OCI-LY3 (cell line): Measurements from ENCODE around the gene SLC25A51.

ENCODE experiments used
- H2AFZ ChIP-seq: fragments of 200-600, 300-600 bp; shearing (Covaris generic); 2 replicates; pipeline ENCODE4 v1.6.0; 2014; ENCODE audit warnings: antibody characterized with exemption, low read depth, low read length
- H3K27ac ChIP-seq: fragments of 200-600, 300-600 bp; sonication (generic); 2 replicates; pipeline ENCODE4 v1.5.1; 2014; ENCODE audit warnings: mild to moderate bottlenecking, low read length, moderate library complexity, mixed read lengths
- H3K27me3 ChIP-seq: fragments of 200-600, 300-600 bp; sonication (generic); 2 replicates; pipeline ENCODE4 v1.6.1; 2014; ENCODE audit warnings: low read depth, low read length, mixed read lengths
- H3K36me3 ChIP-seq: fragments of 200-600, 300-600 bp; sonication (generic); replicated peaks from 2 replicates; pipeline ENCODE3; 2014; ENCODE audit warnings: low read depth, low read length, mixed read lengths
- H3K4me1 ChIP-seq: fragments of 300-600, 200-600 bp; sonication (generic); 2 replicates; pipeline ENCODE4 v1.6.1; 2014; ENCODE audit warnings: low read length, mixed read lengths
- H3K4me2 ChIP-seq: fragments of 200-600, 300-600 bp; sonication (generic); 2 replicates; pipeline ENCODE4 v1.6.1; 2014; ENCODE audit warnings: low read length, mixed read lengths
- H3K4me3 ChIP-seq: fragments of 300-600, 200-600 bp; sonication (generic); 2 replicates; pipeline ENCODE4 v1.5.1; 2014; ENCODE audit warnings: antibody characterized with exemption, mild to moderate bottlenecking, low read length, moderate library complexity
- H3K79me2 ChIP-seq: fragments of 300-600, 200-600 bp; shearing (Covaris generic); 2 replicates; pipeline ENCODE4 v1.6.1; 2014; ENCODE audit warnings: mild to moderate bottlenecking, low read length, mixed read lengths
- H3K9ac ChIP-seq: fragments of 300-600, 200-600 bp; shearing (Covaris generic); 2 replicates; pipeline ENCODE4 v1.6.0; 2014; ENCODE audit warnings: mild to moderate bottlenecking, low read length, moderate library complexity
- H3K9me3 ChIP-seq: fragments of 200-600, 300-600 bp; shearing (Covaris generic); 2 replicates; pipeline ENCODE4 v1.6.1; 2014; ENCODE audit warnings: low read length, mixed read lengths; ENCODE audit not compliant: insufficient read depth
- H4K20me1 ChIP-seq: fragments of 200-600, 300-600 bp; sonication (generic); 2 replicates; pipeline ENCODE4 v1.6.1; 2016; ENCODE audit warnings: low read length, mixed read lengths; ENCODE audit not compliant: insufficient read depth
- EZH2phosphoT487 ChIP-seq: fragments of 200-600 bp; shearing (Covaris generic); IDR thresholded peaks from 2 replicates; pipeline ENCODE4 v1.6.1; 2018; ENCODE audit warnings: antibody characterized with exemption, mixed run types, low read depth
- TF ChIP-seq, protein P1 (sequence below): fragments of 200-600, 300-600 bp; sonication (generic); IDR thresholded peaks from 2 replicates; pipeline ENCODE4 v1.5.1; 2014; ENCODE audit warnings: antibody characterized with exemption, low read length, low read depth

Gene SLC25A51

DNA sequence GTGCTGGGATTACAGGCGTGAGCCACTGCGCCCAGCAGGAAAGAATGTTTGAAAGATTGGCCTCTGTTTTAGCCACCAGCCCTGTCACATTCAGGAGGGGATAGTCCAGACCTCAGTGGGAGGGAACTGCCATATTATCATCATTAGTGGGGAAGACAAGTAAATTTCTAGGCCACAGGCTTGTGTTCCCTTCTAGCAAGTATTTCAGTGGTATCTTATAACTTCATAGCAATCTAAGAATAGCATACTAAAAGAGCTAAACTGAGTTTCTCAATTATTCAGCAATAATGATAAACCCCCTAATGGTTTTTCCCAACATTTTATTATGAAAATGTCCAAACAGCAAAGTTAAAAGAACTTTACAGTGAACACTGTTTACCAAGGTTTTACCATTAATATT is 30.0 kb downstream of the SLC25A51 start:
- Histone ChIP-seq H3K27ac (no peak overlapping the region), H3K4me2 (no peak overlapping the region), H3K9me3 (0 out of 2 replicates have a peak, but pooled peaks cover 3% of the 10 kb centered on the region), H3K79me2 (no peaks in the 10 kb centered on the region), H2AFZ (no peak overlapping the region), H3K9ac (no peak overlapping the region), H4K20me1 (no peaks in the 10 kb centered on the region), H3K27me3 (no peaks in the 10 kb centered on the region), H3K4me3 (no peak overlapping the region), H3K36me3 (peaks cover 19% of the 10 kb centered on the region), H3K4me1 (no peaks in the 10 kb centered on the region)
- TF ChIP-seq, protein P1, sequence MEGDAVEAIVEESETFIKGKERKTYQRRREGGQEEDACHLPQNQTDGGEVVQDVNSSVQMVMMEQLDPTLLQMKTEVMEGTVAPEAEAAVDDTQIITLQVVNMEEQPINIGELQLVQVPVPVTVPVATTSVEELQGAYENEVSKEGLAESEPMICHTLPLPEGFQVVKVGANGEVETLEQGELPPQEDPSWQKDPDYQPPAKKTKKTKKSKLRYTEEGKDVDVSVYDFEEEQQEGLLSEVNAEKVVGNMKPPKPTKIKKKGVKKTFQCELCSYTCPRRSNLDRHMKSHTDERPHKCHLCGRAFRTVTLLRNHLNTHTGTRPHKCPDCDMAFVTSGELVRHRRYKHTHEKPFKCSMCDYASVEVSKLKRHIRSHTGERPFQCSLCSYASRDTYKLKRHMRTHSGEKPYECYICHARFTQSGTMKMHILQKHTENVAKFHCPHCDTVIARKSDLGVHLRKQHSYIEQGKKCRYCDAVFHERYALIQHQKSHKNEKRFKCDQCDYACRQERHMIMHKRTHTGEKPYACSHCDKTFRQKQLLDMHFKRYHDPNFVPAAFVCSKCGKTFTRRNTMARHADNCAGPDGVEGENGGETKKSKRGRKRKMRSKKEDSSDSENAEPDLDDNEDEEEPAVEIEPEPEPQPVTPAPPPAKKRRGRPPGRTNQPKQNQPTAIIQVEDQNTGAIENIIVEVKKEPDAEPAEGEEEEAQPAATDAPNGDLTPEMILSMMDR, result no peak
- TF ChIP-seq EZH2phosphoT487, result no peak

DNA sequence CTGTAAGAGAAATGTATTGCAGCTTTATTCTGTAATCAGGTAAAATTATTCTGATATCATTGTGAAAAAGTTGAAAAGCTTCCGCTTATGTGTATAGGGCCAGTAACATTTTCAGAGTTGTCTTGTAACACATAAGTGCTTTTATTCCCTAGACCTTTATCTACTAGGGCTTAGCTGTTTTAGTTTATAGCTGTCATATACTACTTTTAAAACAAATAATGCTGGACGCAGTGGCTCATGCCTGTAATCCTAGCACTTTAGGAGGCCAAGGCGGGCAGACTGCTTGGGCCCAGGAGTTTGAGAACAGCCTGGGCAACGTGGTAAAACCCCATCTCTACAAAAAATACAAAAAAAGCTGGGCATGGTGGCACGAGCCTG is 33.1 kb downstream of the SLC25A51 start:
- peaks cover 3% of the 10 kb centered on the region for H3K36me3 ChIP-seq

DNA sequence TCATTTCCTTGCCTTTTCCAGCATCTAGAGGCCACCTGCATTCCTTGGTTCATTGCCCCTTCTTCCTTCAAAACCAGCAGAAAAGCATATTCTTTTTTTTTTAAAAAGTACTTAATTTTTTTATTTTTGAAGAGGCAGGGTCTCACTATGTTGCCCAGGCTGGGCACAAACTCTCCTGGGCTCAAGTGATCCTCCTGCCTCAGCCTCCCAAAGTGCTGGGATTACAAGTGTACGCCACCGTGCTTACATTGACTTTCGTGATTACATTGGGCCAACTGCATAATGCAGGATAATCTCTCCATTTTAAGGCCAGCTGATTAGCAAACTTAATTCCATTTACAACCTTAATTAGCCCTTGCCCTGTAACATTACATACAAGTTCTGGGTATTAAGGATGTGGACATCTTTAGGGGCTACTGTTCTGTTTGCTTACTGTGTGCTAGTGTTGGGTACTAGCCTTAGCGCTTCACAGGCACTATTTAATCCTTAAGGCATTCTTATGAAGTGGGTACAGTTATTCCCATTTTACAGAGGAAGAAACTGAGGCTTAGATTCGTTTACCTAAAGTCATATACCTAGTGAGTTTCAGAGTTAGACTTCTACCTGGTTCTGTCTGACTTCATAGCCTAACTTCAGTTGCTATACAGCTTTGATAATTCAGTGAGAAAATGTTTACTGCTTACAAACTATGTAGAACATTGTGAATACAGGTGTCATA is 33.7 kb downstream of the SLC25A51 start:
- H2AFZ ChIP-seq, result no peak overlapping the region
- H3K79me2 ChIP-seq, result no peaks in the 10 kb centered on the region
- no peaks in the 10 kb centered on the region for H3K27me3 ChIP-seq
- H3K4me2 ChIP-seq, result no peak overlapping the region
- no peaks in the 10 kb centered on the region for H3K4me1 ChIP-seq
- no peak for TF ChIP-seq EZH2phosphoT487
- TF ChIP-seq, protein P1, result no peak
- no peaks in the 10 kb centered on the region for H3K9me3 ChIP-seq
- peaks cover 3% of the 10 kb centered on the region for H3K36me3 ChIP-seq
- H4K20me1 ChIP-seq, result no peaks in the 10 kb centered on the region
- no peak overlapping the region for H3K4me3 ChIP-seq
- H3K27ac ChIP-seq, result no peak overlapping the region
- H3K9ac ChIP-seq, result no peak overlapping the region

More for the DNA sequence above, 33.1 kb downstream of the SLC25A51 start:
- TF ChIP-seq, protein P1, result no peak
- Histone ChIP-seq H4K20me1 (no peaks in the 10 kb centered on the region), H3K27me3 (no peaks in the 10 kb centered on the region), H3K4me2 (no peak overlapping the region), H2AFZ (no peak overlapping the region), H3K79me2 (no peaks in the 10 kb centered on the region), H3K4me1 (no peaks in the 10 kb centered on the region), H3K9me3 (no peaks in the 10 kb centered on the region), H3K27ac (no peak overlapping the region), H3K9ac (no peak overlapping the region), H3K4me3 (no peak overlapping the region)

DNA sequence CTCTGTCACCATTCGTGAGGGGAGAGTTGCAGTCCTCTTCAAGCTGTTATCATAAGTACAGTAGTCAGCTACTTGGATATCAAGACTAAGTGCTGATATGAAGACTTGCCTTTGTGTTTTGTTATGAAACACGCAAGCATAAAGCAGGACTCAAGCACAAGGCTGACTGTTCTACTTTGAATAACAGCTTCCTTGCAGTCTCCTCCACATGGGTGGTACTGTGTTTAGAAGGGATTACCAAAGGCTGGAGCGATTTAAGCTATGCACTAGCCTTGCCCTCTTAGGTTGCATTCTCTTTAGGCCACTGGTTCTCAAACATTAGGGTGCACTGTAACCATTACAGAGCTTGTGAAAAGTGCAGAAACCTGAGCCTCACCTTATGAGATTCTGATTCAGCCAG is 41.4 kb downstream of the SLC25A51 start:
- Histone ChIP-seq H3K9me3 (no peaks in the 10 kb centered on the region), H2AFZ (no peak overlapping the region), H3K36me3 (peaks cover 33% of the 10 kb centered on the region), H3K4me2 (no peak overlapping the region), H3K79me2 (no peaks in the 10 kb centered on the region), H3K27ac (no peak overlapping the region), H4K20me1 (no peaks in the 10 kb centered on the region), H3K4me1 (no peaks in the 10 kb centered on the region), H3K9ac (no peak overlapping the region), H3K27me3 (no peaks in the 10 kb centered on the region), H3K4me3 (no peak overlapping the region)
- TF ChIP-seq, protein P1, result no peak
- no peak for TF ChIP-seq EZH2phosphoT487
